Measurements from ENCODE around the gene VPS33B. TPM values are rescaled to one million over a fixed set of nuclear protein-coding genes. Genes with fewer than 3 reads are reported as not detected.
A peak's percentile ranks its signal among the peaks of the same experiment; 100 is the strongest.

Gene VPS33B
- total RNA-seq, 2 donors from 2014 or later = 9.4 to 18.3 TPM

GRCh38 chr15:91067036-91067435 is 44.6 kb upstream of the VPS33B start:
- intact Hi-C loops (cut with DNase I) = no loop called here
- DNase-seq (ENCODE audit: low spot score) = no peak
- H3K9me3 ChIP-seq = no peaks in the 10 kb centered on the region
- no peaks in the 10 kb centered on the region for H3K27me3 ChIP-seq (replicated peaks; ENCODE audit: insufficient read depth)
- H3K4me1 ChIP-seq (replicated peaks) = no peaks in the 10 kb centered on the region
- no peak overlapping the region for H3K4me3 ChIP-seq
- H3K27ac ChIP-seq = no peak overlapping the region
- no peak for TF ChIP-seq POLR2A (IDR thresholded peaks at IDR 0.05)
- TF ChIP-seq POLR2AphosphoS5 (IDR thresholded peaks at IDR 0.05) = no peak
- TF ChIP-seq CTCF (IDR thresholded peaks at IDR 0.05) = no peak
- H3K36me3 ChIP-seq = no peaks in the 10 kb centered on the region
- WGBS = 82% methylated on average over 2 of the region's 2 CpGs

GRCh38 chr15:91065505-91065904 is 43.1 kb upstream of the VPS33B start:
- Histone ChIP-seq H3K36me3 (no peaks in the 10 kb centered on the region), H3K9me3 (no peaks in the 10 kb centered on the region), H3K27ac (no peak overlapping the region), H3K4me1 (replicated peaks) (no peaks in the 10 kb centered on the region), H3K4me3 (no peak overlapping the region), H3K27me3 (replicated peaks; ENCODE audit: insufficient read depth) (no peaks in the 10 kb centered on the region)
- TF ChIP-seq CTCF (IDR thresholded peaks at IDR 0.05) (no peak), POLR2AphosphoS5 (IDR thresholded peaks at IDR 0.05) (no peak), POLR2A (IDR thresholded peaks at IDR 0.05) (no peak)
- no peak for DNase-seq (ENCODE audit: low spot score)
- intact Hi-C loops (cut with DNase I) = no loop called here
- 46% methylated on average over 2 of the region's 2 CpGs for WGBS

- WGBS = 71% methylated on average over 5 of the region's 5 CpGs
- Histone ChIP-seq H3K36me3 (no peaks in the 10 kb centered on the region), H3K4me3 (no peak overlapping the region), H3K27me3 (replicated peaks; ENCODE audit: insufficient read depth) (no peaks in the 10 kb centered on the region), H3K27ac (no peak overlapping the region), H3K9me3 (no peaks in the 10 kb centered on the region), H3K4me1 (replicated peaks) (no peaks in the 10 kb centered on the region)
- TF ChIP-seq POLR2A (IDR thresholded peaks at IDR 0.05) (no peak), CTCF (IDR thresholded peaks at IDR 0.05) (no peak), POLR2AphosphoS5 (IDR thresholded peaks at IDR 0.05) (no peak)
- DNase-seq (ENCODE audit: low spot score) = no peak
- intact Hi-C loops (cut with DNase I) = no loop called here
These were observed 39.6 kb upstream of the VPS33B start for GRCh38 chr15:91061997-91062396.

GRCh38 chr15:91061230-91061629 is 38.8 kb upstream of the VPS33B start:
- no peaks in the 10 kb centered on the region for H3K4me1 ChIP-seq (replicated peaks)
- DNase-seq (ENCODE audit: low spot score) = no peak
- H3K27me3 ChIP-seq (replicated peaks; ENCODE audit: insufficient read depth) = no peaks in the 10 kb centered on the region
- intact Hi-C loops (cut with DNase I) = no loop called here
- 81% methylated on average over 2 of the region's 2 CpGs for WGBS
- H3K36me3 ChIP-seq = no peaks in the 10 kb centered on the region
- no peaks in the 10 kb centered on the region for H3K9me3 ChIP-seq
- TF ChIP-seq CTCF (IDR thresholded peaks at IDR 0.05) (no peak), POLR2AphosphoS5 (IDR thresholded peaks at IDR 0.05) (no peak), POLR2A (IDR thresholded peaks at IDR 0.05) (no peak)
- no peak overlapping the region for H3K27ac ChIP-seq
- no peak overlapping the region for H3K4me3 ChIP-seq

- peak; percentile 72 for DNase-seq (ENCODE audit: low spot score)
- H3K4me1 ChIP-seq (replicated peaks) = no peaks in the 10 kb centered on the region
- intact Hi-C loops (cut with DNase I) = loop anchor here (2.0 kb wide), 1 partner anchor 209 kb away; no protein-coding TSS in a partner anchor
- H3K36me3 ChIP-seq = no peaks in the 10 kb centered on the region
- 17% methylated on average over 11 of the region's 11 CpGs for WGBS
- no peak overlapping the region for H3K27ac ChIP-seq
- H3K4me3 ChIP-seq = no peak overlapping the region
- no peaks in the 10 kb centered on the region for H3K27me3 ChIP-seq (replicated peaks; ENCODE audit: insufficient read depth)
- H3K9me3 ChIP-seq = no peaks in the 10 kb centered on the region
- TF ChIP-seq POLR2AphosphoS5 (IDR thresholded peaks at IDR 0.05) (peak; percentile 38), CTCF (IDR thresholded peaks at IDR 0.05) (peak in 3 of 4 experiments; percentile 66 to 83 (median 82)), POLR2A (IDR thresholded peaks at IDR 0.05) (no peak)
These were observed 33.3 kb upstream of the VPS33B start for GRCh38 chr15:91055548-91056331.
